ENCODE results near the gene EFCAB8.

DNA sequence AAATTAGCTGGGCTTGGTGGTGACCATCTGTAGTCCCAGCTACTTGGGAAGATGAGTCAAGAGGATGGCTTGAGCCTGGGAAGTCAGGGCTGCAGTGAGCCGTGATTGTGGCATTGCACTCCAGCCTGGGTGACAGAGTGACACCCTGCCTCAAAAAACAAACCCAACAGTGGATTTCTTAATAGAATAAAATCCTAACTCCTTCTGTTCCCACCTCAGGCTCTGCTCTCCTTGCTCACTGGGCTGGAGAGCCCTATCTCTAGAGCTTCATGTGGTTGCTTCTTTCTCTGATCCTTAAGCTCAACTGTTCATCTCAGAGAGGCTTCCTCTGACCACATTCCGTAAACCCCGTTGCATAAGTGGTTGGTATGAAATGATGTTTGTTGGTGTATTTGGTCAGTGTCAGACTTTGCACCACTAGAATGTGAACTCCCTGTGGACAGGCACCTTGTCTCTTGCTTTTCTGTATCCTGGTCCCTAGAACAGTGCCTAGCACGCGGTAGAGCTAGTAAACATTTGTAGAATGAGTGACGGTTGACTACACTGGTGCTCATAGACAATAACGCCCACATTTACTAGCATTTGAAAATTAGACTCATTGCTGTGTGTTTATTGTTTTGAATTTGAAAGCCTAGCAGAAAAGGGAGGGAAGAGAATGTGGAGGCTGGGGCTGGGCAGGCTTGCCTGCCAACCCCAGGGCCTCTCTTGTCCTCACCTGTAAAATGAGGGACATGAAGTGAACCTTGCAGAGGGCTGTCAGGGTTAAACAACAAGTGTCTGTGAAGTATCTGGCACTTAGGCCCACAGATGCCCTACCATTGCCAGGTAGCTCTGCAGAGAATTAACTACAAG is 34.8 kb upstream of the EFCAB8 start:
- TF ChIP-seq, protein P1, sequence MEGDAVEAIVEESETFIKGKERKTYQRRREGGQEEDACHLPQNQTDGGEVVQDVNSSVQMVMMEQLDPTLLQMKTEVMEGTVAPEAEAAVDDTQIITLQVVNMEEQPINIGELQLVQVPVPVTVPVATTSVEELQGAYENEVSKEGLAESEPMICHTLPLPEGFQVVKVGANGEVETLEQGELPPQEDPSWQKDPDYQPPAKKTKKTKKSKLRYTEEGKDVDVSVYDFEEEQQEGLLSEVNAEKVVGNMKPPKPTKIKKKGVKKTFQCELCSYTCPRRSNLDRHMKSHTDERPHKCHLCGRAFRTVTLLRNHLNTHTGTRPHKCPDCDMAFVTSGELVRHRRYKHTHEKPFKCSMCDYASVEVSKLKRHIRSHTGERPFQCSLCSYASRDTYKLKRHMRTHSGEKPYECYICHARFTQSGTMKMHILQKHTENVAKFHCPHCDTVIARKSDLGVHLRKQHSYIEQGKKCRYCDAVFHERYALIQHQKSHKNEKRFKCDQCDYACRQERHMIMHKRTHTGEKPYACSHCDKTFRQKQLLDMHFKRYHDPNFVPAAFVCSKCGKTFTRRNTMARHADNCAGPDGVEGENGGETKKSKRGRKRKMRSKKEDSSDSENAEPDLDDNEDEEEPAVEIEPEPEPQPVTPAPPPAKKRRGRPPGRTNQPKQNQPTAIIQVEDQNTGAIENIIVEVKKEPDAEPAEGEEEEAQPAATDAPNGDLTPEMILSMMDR (IDR thresholded peaks at IDR 0.05; ENCODE audit: borderline replicate concordance, extremely low read depth, low read length, poor library complexity, severe bottlenecking): no peak
- no peak for TF ChIP-seq EZH2 (IDR thresholded peaks at IDR 0.05; ENCODE audit: borderline replicate concordance, low read depth, low read length, severe bottlenecking)

Measured in DND-41 (cell line).